ENCODE measurements around the gene PLXDC2. TPM values are rescaled to one million over a fixed set of nuclear protein-coding genes. Genes with fewer than 3 reads are reported as not detected.

The PLXDC2 gene
- polyA plus RNA-seq, 1 experiment, result 0.47 TPM

- POLR2A ChIA-PET, result no interaction called here
- Histone ChIP-seq H3K36me3 (ENCODE audit: control insufficient read depth, insufficient read depth, low read length) (no peaks in the 10 kb centered on the region), H3K27me3 (ENCODE audit: control insufficient read depth, insufficient read depth, low read length) (no peaks in the 10 kb centered on the region), H3K4me3 (ENCODE audit: low read depth, low read length) (no peak overlapping the region)
- CTCF ChIA-PET, result no interaction called here
- DNase-seq (ENCODE audit: low read depth), result no peak
- TF ChIP-seq CTCF (IDR thresholded peaks at IDR 0.05; ENCODE audit: insufficient read depth, low read depth, low read length), result no peak
Measured at GRCh38 chr10:19964625-19965024, 148.4 kb downstream of the PLXDC2 start.

- DNase-seq (ENCODE audit: low read depth), result no peak
- POLR2A ChIA-PET, result no interaction called here
- Histone ChIP-seq H3K36me3 (ENCODE audit: control insufficient read depth, insufficient read depth, low read length) (no peaks in the 10 kb centered on the region), H3K4me3 (ENCODE audit: low read depth, low read length) (no peak overlapping the region), H3K27me3 (ENCODE audit: control insufficient read depth, insufficient read depth, low read length) (no peaks in the 10 kb centered on the region)
- CTCF ChIA-PET, result interaction anchor here (0.7 kb wide), 1 partner anchor 1857 kb away, joined by 3 read pairs; no protein-coding TSS in a partner anchor
- no peak for TF ChIP-seq CTCF (IDR thresholded peaks at IDR 0.05; ENCODE audit: insufficient read depth, low read depth, low read length)
Measured at GRCh38 chr10:19966751-19967150, 150.5 kb downstream of the PLXDC2 start.

- no peaks in the 10 kb centered on the region for H3K27me3 ChIP-seq (ENCODE audit: control insufficient read depth, insufficient read depth, low read length)
- CTCF ChIA-PET, result no interaction called here
- no peak for TF ChIP-seq CTCF (IDR thresholded peaks at IDR 0.05; ENCODE audit: insufficient read depth, low read depth, low read length)
- H3K4me3 ChIP-seq (ENCODE audit: low read depth, low read length), result no peak overlapping the region
- POLR2A ChIA-PET, result no interaction called here
- H3K36me3 ChIP-seq (ENCODE audit: control insufficient read depth, insufficient read depth, low read length), result no peaks in the 10 kb centered on the region
- no peak for DNase-seq (ENCODE audit: low read depth)
Measured at GRCh38 chr10:19967981-19968380, 151.7 kb downstream of the PLXDC2 start.

GRCh38 chr10:19968745-19969144, 152.5 kb downstream of the PLXDC2 start:
- POLR2A ChIA-PET, result no interaction called here
- H3K27me3 ChIP-seq (ENCODE audit: control insufficient read depth, insufficient read depth, low read length), result no peaks in the 10 kb centered on the region
- no peak for TF ChIP-seq CTCF (IDR thresholded peaks at IDR 0.05; ENCODE audit: insufficient read depth, low read depth, low read length)
- H3K36me3 ChIP-seq (ENCODE audit: control insufficient read depth, insufficient read depth, low read length), result no peaks in the 10 kb centered on the region
- no peak for DNase-seq (ENCODE audit: low read depth)
- CTCF ChIA-PET, result no interaction called here
- H3K4me3 ChIP-seq (ENCODE audit: low read depth, low read length), result no peak overlapping the region

GRCh38 chr10:19970256-19970655, 154.0 kb downstream of the PLXDC2 start:
- ChIA-PET CTCF (no interaction called here), POLR2A (no interaction called here)
- DNase-seq (ENCODE audit: low read depth), result no peak
- Histone ChIP-seq H3K36me3 (ENCODE audit: control insufficient read depth, insufficient read depth, low read length) (no peaks in the 10 kb centered on the region), H3K4me3 (ENCODE audit: low read depth, low read length) (no peak overlapping the region), H3K27me3 (ENCODE audit: control insufficient read depth, insufficient read depth, low read length) (no peaks in the 10 kb centered on the region)
- no peak for TF ChIP-seq CTCF (IDR thresholded peaks at IDR 0.05; ENCODE audit: insufficient read depth, low read depth, low read length)

All from BJ (cell line).